Fibroblast of pulmonary artery (primary cell): ENCODE measurements around the gene ALDH3B1.
A peak's percentile ranks its signal among the peaks of the same experiment; 100 is the strongest.

ENCODE experiments used
- DNase-seq: peaks from one replicate; pipeline ENCODE4 v3.0.0-alpha.2; 2010; ENCODE audit warnings: low read depth
- H3K4me3 ChIP-seq: replicated peaks from 2 replicates; pipeline ENCODE4 v1.5.1; 2011; ENCODE audit warnings: low read depth, mild to moderate bottlenecking, control low read depth, low read length, moderate library complexity
- CTCF ChIP-seq: IDR thresholded peaks from 2 replicates; pipeline ENCODE4 v1.5.1; 2011; ENCODE audit warnings: mild to moderate bottlenecking, control low read depth, low read length, inconsistent platforms; ENCODE audit errors: missing control alignments

Gene ALDH3B1

GRCh38 chr11:68016161-68016903 is 6.2 kb downstream of the ALDH3B1 start:
- DNase-seq, result no peak
- H3K4me3 ChIP-seq, result no peak overlapping the region
- no peak for TF ChIP-seq CTCF

DNA sequence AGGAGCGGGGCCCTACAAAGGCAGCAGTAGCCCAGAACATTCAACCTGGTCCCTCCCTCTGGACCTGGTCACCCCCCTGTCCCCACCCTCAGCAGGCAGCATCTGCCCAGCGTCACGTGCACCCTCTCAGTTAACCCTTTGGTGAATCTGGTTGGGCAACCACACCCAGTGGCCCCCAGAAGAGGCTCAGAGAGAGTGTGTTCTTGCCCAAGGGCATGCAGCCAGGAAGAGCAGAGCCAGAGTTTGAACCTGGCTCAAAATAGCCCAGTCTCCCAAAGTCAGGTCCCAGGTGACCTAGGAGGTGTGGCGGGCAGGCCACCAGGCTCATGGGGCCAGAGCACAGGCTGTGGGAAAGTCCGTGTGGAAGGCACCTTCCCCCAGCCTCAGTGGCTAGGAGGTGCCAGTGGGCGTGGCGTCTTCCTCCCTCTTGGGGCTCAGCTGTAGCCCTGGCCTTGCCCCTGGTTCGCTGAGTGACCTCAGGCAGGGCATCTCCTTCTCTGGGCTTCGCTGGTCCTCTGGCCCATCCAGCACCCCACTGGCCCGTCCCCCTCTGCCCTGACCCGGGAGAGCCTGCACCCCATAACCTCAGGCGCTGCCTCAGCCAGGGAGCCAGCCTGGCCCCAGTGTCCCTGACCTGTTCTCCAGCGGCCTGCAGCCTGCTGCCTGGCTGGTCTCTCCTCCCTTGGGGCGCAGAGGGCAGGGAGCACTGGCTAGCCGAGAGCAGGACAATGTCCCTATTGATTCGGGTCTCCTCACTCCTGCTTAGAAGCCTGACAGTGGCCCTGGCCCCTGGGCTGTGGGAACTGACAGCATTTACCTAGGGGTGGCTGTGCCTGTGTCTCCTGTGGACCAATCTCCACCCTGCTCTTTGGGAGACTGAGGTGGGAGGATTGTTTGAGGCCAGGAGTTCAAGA is 7.0 kb downstream of the ALDH3B1 start:
- no peak for TF ChIP-seq CTCF
- no peak for DNase-seq
- H3K4me3 ChIP-seq, result no peak overlapping the region

GRCh38 chr11:68017980-68018729 is 8.0 kb downstream of the ALDH3B1 start:
- H3K4me3 ChIP-seq, result no peak overlapping the region
- no peak for DNase-seq
- TF ChIP-seq CTCF, result no peak

- TF ChIP-seq CTCF, result no peak
- H3K4me3 ChIP-seq, result no peak overlapping the region
- DNase-seq, result no peak
Observed at GRCh38 chr11:68018730-68019190, 8.6 kb downstream of the ALDH3B1 start.

- no peak for DNase-seq
- no peak for TF ChIP-seq CTCF
- no peak overlapping the region for H3K4me3 ChIP-seq
Observed at GRCh38 chr11:68019486-68019885, 9.4 kb downstream of the ALDH3B1 start.

- TF ChIP-seq CTCF, result peak; percentile 49
- peak; percentile 41 for DNase-seq
- H3K4me3 ChIP-seq, result no peak overlapping the region
Observed at GRCh38 chr11:68020575-68020974, 10.4 kb downstream of the ALDH3B1 start.
